ENCODE data around the gene RAB4A.

- no peak for TF ChIP-seq EZH2 (IDR thresholded peaks at IDR 0.05; ENCODE audit: low read length, missing control alignments)
- no peak for TF ChIP-seq CTCF (conservative IDR thresholded peaks at IDR 0.05 in 1 of 2, IDR thresholded peaks at IDR 0.05 in 1 of 2; ENCODE audit: low read depth in 1 of 2, low read length in 2 of 2)
Observed at GRCh38 chr1:229342656-229343569, 72.0 kb downstream of the RAB4A start, which contains the start of gene CCSAP.

Data from fibroblast of lung (primary cell).